ENCODE data around the gene MRGPRX4.
"Not testable (repeated sequence)": the region's sequence is repeated elsewhere in the genome, so short reads cannot be mapped to it uniquely, and the experiment has no call there.

MRGPRX4 gene

GRCh38 chr11:18172666-18173065 lies at the start of gene MRGPRX4:
MRGPRX4 (plus strand) TSS chr11:18172837; CDS start chr11:18173257, 420 bp downstream.
- DNase-seq: no peak
- intact Hi-C loops (cut with DNase I): no loop called here

DNA sequence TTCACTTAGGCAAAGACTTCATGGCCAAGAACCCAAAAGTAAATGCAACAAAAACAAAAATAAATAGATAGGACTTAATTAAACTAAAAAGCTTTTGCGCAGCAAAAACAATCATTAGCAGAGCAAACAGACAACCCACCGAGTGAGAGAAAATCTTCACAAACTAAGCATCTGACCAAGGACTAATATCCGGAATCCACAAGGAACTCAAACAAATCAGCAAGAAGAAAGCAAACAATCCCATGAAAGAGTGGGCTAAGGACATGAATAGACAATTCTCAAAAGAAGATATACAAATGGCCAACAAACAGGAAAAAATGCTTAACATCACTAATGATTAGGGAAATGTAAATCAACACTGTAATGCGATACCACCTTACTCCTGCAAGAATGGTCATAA lies 41.5 kb upstream of the MRGPRX4 start:
- intact Hi-C loops (cut with DNase I); DNase-seq: not testable (repeated sequence)

GRCh38 chr11:18132341-18132740 lies 40.3 kb upstream of the MRGPRX4 start, which contains the start of gene MRGPRX3:
MRGPRX3 (plus strand) TSS chr11:18132571; CDS start chr11:18137203, 4,632 bp downstream.
- DNase-seq: no peak
- intact Hi-C loops (cut with DNase I): no loop called here

DNA sequence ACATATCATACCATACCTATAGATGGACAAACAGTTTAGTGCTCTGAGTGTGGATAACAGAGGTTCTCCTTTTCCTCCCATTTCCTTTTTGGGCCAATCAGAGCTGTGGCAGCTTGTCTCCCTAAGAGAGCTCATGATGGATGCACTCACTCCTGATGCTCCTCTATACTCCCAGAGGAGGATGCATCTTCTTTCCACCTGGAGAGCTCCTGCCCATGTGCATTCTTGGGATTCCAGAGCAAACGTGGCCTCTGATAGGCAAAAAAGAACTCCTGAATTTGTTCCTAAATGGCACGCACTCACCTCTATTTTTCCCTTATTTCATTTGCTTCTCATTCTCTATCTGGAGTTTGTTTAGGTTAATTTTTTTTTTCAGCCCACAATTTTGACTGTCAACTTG lies 37.3 kb upstream of the MRGPRX4 start:
- intact Hi-C loops (cut with DNase I): no loop called here
- DNase-seq: no peak

- intact Hi-C loops (cut with DNase I): no loop called here
- peak in 1 of 10 donors; percentile 76 for DNase-seq
Observed at GRCh38 chr11:18137186-18137800, 35.3 kb upstream of the MRGPRX4 start.

DNA sequence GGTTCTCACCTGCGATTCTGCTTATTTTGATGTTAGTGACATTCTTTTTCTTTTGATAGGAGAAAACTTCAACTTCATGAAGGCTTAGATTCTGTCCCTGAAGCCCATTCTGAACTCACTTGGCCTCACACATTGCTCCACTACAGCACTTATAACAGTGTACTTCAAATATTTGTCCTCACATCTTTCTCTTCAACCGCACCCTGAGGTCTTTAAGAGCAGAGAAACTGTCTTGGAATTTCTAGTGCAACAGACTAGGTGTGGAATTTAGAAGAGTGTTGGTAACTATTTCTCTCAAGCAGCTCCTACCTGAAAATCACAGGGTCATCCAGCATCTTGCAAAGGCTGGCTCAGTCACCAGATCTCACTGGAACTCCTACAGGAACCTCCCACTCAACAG lies 32.5 kb upstream of the MRGPRX4 start:
- no peak for DNase-seq
- intact Hi-C loops (cut with DNase I): no loop called here

DNA sequence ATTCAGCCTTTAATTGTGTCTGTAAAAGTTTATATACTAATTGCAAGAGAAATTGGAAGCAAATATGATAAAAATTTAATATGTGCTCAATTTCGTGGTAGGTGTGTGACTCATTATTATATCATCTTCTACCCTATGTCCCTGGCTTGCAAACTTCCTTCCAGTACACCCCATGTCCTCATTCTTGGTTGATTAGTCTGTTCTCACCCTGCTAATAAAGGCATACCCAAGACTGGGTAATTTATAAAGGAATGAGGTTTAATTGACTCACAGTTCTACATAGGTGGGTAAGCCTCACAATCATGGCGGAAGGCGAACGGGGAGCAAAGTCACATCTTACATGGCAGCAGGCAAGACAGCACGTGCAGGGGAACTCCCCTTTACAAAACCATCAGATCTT lies 28.4 kb upstream of the MRGPRX4 start:
- DNase-seq: no peak
- intact Hi-C loops (cut with DNase I): no loop called here

DNA sequence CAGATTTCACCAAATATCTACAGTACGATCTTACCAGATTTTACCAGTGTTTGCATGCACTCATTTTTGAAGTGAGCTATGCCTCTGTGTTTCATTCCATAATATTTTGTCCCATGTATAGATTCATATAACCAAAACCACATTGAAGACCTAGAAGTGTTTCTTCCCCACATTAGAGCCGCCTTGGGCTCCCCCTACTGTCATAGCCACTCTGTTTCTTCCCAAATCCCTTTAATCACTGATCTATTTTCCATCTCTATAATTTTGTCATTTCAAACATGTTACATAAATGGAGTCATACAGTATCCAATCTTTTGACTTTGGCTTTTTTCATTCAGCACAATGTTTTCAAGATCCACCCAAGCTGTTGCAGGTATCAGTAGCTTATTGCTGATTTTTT lies 27.6 kb upstream of the MRGPRX4 start:
- no peak for DNase-seq
- intact Hi-C loops (cut with DNase I): no loop called here

GRCh38 chr11:18145837-18146236 lies 26.8 kb upstream of the MRGPRX4 start:
- intact Hi-C loops (cut with DNase I): no loop called here
- DNase-seq: no peak

DNA sequence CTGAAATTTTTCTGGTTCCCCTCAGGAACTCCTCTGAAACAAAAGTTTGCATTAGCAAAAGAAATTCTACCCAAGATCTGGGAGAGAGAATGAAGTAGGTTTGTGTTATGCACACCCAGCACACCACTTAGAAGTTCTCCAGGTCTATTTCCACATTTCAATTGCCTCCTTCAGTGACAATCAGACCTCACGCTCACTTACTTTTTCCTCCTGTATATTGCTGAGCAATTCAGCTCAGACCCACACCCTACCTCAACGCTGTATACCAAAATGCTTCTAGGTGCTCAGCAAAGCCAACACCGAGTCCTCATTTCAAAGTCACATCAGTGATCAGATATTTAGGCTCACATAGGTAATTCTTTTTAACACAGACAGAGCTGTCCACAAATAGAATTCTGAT lies 21.1 kb upstream of the MRGPRX4 start:
- DNase-seq: no peak
- intact Hi-C loops (cut with DNase I): no loop called here

DNA sequence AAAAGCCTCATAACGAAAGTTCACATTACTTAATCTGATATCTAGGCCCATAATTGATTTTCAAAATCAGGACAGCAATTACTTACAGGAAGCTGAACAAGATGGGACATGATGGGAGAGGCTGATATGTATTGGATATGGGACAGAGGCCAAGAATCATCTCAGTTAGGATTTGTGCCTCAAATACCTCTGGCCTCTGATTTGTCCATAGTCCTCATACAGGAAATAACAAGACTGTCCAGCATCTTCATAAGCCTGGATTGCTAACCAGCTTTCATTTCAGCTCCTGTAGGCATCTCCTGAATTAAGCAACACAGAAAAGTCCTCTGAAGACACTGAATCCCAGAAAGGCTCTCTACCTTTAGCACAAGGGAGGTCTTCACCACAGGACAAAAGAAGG lies 4.3 kb upstream of the MRGPRX4 start:
- DNase-seq: no peak
- intact Hi-C loops (cut with DNase I): no loop called here

DNA sequence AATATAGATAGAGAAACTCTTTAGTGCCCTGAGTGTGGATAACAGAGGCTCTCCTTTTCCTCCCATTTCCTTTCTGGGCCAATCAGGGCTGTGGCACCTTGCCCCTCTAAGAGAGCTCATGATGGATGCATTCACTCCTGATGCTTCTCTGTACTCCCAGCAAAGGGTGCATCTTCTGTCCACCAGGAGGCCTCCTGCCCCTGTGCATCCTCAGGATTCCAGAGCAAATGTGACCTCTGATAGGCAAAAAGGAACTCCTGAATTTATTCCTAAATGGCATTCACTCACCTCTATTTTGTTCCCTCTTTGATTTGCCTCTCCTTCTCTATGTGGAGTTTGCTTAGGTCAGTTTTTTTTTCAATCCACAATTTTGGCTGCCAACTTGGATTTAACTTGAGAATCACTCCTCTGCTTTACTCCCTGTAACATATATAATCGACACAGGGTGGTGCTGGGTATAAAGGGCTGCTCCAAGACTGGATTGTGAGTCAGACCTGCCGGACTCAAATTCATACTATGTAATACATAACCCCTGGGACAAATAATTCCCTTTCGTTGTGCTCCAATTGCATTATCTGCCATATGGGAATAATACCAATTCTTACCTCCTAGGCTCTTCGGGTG lies 1.1 kb upstream of the MRGPRX4 start:
- DNase-seq: peak in 1 of 10 donors; percentile 6
- intact Hi-C loops (cut with DNase I): no loop called here

DNA sequence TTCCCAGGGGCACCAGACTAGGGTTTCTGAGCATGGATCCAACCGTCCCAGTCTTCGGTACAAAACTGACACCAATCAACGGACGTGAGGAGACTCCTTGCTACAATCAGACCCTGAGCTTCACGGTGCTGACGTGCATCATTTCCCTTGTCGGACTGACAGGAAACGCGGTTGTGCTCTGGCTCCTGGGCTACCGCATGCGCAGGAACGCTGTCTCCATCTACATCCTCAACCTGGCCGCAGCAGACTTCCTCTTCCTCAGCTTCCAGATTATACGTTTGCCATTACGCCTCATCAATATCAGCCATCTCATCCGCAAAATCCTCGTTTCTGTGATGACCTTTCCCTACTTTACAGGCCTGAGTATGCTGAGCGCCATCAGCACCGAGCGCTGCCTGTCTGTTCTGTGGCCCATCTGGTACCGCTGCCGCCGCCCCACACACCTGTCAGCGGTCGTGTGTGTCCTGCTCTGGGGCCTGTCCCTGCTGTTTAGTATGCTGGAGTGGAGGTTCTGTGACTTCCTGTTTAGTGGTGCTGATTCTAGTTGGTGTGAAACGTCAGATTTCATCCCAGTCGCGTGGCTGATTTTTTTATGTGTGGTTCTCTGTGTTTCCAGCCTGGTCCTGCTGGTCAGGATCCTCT lies 709 bp downstream of the MRGPRX4 start:
- DNase-seq: no peak
- intact Hi-C loops (cut with DNase I): no loop called here

GRCh38 chr11:18188796-18189195 lies 16.2 kb downstream of the MRGPRX4 start:
- intact Hi-C loops (cut with DNase I): no loop called here
- DNase-seq: no peak

GRCh38 chr11:18189476-18190245 lies 17.0 kb downstream of the MRGPRX4 start:
- DNase-seq; intact Hi-C loops (cut with DNase I): not testable (repeated sequence)

GRCh38 chr11:18191376-18191775 lies 18.7 kb downstream of the MRGPRX4 start:
- DNase-seq: no peak
- intact Hi-C loops (cut with DNase I): no loop called here

DNA sequence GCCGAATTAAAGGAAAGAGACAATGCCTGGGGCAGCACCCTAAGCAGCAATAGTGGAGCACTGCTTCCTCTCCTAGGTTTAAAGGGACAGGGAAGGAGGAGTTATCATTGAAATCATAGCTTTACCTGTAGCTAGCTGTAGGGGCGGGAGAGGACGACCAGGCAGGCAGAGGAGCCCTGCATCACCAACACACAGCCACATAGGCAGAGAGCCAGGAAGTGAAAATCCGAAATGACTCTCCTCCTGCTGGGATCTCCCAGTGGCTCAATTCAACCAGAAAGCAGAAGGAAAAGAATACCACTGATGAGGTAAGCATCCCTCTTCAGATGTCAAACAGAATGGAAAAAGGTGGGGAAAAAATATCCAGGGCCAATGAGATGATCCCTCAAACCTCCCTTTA lies 20.4 kb downstream of the MRGPRX4 start:
- DNase-seq: no peak
- intact Hi-C loops (cut with DNase I): no loop called here

GRCh38 chr11:18196532-18196931 lies 23.9 kb downstream of the MRGPRX4 start:
- intact Hi-C loops (cut with DNase I): no loop called here
- no peak for DNase-seq

GRCh38 chr11:18197738-18198137 lies 25.1 kb downstream of the MRGPRX4 start:
- DNase-seq; intact Hi-C loops (cut with DNase I): not testable (repeated sequence)

GRCh38 chr11:18203723-18204122 lies 31.1 kb downstream of the MRGPRX4 start:
- no peak for DNase-seq
- intact Hi-C loops (cut with DNase I): no loop called here

DNA sequence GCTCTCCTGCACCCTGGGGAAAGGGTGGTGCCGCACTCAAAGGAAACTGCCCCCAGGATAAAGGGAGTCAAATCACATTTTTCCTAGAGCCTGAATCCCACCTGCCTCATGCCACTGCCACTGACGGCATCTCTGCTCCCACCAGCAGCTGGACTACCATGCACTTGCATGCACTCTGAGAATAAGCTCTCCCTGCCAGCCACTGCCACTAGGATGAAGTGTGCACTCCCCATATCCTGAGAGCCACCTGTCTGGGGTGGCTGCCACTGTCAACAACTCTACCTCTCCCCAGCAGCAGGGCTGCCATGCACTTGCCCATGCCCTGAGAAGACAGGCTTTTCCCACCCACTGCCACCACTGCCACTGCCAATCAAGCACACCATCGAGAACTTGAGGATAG lies 31.6 kb downstream of the MRGPRX4 start:
- intact Hi-C loops (cut with DNase I): no loop called here
- DNase-seq: no peak
